Measurements from ENCODE around the gene SLC13A4. TPM values are rescaled to one million over a fixed set of nuclear protein-coding genes. Genes with fewer than 3 reads are reported as not detected.

SLC13A4 gene
- total RNA-seq, 1 experiment from 2014 or later, result not detected

GRCh38 chr7:135692055-135692454 lies 35.9 kb downstream of the SLC13A4 start:
- POLR2A ChIA-PET, result no interaction called here
- BruUV-seq (replicated peaks), result no TSS peak
- ATAC-seq (no peak), DNase-seq (ENCODE audit: low read depth, low spot score) (no peak)
- Histone ChIP-seq H3K4me3 (ENCODE audit: low read depth in 2 of 2, low read length in 2 of 2) (no peak overlapping the region), H3K27me3 (ENCODE audit: control insufficient read depth, insufficient read depth, low read length) (no peaks in the 10 kb centered on the region), H3K9me3 (ENCODE audit: control insufficient read depth, insufficient read depth, low read depth, low read length) (no peaks in the 10 kb centered on the region), H3K4me1 (ENCODE audit: control insufficient read depth, insufficient read depth, low read length) (no peaks in the 10 kb centered on the region), H3K36me3 (ENCODE audit: control insufficient read depth, insufficient read depth, low read length) (no peaks in the 10 kb centered on the region), H3K27ac (ENCODE audit: low read length) (no peak overlapping the region)
- in situ Hi-C loops (cut with HindIII; ENCODE audit: low pct_unique_long_range_greater_than_20kb, low sequenced_read_pairs), result no loop called here
- CTCF ChIA-PET, result no interaction called here
- intact Hi-C loops (cut with micrococcal nuclease; ENCODE audit: unreplicated experiment), result no loop called here
- TF ChIP-seq POLR2AphosphoS5 (IDR thresholded peaks at IDR 0.05; ENCODE audit: low read depth, low read length), result no peak

- Histone ChIP-seq H3K9me3 (ENCODE audit: control insufficient read depth, insufficient read depth, low read depth, low read length) (no peaks in the 10 kb centered on the region), H3K4me1 (ENCODE audit: control insufficient read depth, insufficient read depth, low read length) (no peaks in the 10 kb centered on the region), H3K36me3 (ENCODE audit: control insufficient read depth, insufficient read depth, low read length) (no peaks in the 10 kb centered on the region), H3K4me3 (ENCODE audit: low read depth in 2 of 2, low read length in 2 of 2) (no peak overlapping the region), H3K27me3 (ENCODE audit: control insufficient read depth, insufficient read depth, low read length) (no peaks in the 10 kb centered on the region), H3K27ac (ENCODE audit: low read length) (no peak overlapping the region)
- CTCF ChIA-PET, result no interaction called here
- in situ Hi-C loops (cut with HindIII; ENCODE audit: low pct_unique_long_range_greater_than_20kb, low sequenced_read_pairs) (no loop called here), intact Hi-C loops (cut with micrococcal nuclease; ENCODE audit: unreplicated experiment) (no loop called here)
- POLR2A ChIA-PET, result interaction anchor here (0.6 kb wide), 1 partner anchor 15 kb away, joined by 6 read pairs; no protein-coding TSS in a partner anchor
- BruUV-seq (replicated peaks), result no TSS peak
- TF ChIP-seq POLR2AphosphoS5 (IDR thresholded peaks at IDR 0.05; ENCODE audit: low read depth, low read length) (no peak), REST (IDR thresholded peaks at IDR 0.05; ENCODE audit: insufficient read depth in 1 of 2, low read depth in 2 of 2, low read length in 1 of 2) (no peak), CTCF (IDR thresholded peaks at IDR 0.05) (no peak), TCF7L2 (IDR thresholded peaks at IDR 0.05; ENCODE audit: low read depth, low read length) (no peak), SIN3A (IDR thresholded peaks at IDR 0.05; ENCODE audit: borderline replicate concordance, insufficient read depth, low read depth, low read length) (no peak)
- no peak for ATAC-seq
- no peak for DNase-seq (ENCODE audit: low read depth, low spot score)
These were observed 37.4 kb downstream of the SLC13A4 start for GRCh38 chr7:135690566-135690965.

GRCh38 chr7:135687466-135687865 lies 40.5 kb downstream of the SLC13A4 start:
- intact Hi-C loops (cut with micrococcal nuclease; ENCODE audit: unreplicated experiment), result no loop called here
- ChIA-PET CTCF (no interaction called here), POLR2A (no interaction called here)
- ATAC-seq (no peak), DNase-seq (ENCODE audit: low read depth, low spot score) (no peak)
- in situ Hi-C loops (cut with HindIII; ENCODE audit: low pct_unique_long_range_greater_than_20kb, low sequenced_read_pairs), result no loop called here
- TF ChIP-seq TCF7L2 (IDR thresholded peaks at IDR 0.05; ENCODE audit: low read depth, low read length) (no peak), POLR2AphosphoS5 (IDR thresholded peaks at IDR 0.05; ENCODE audit: low read depth, low read length) (no peak), CTCF (IDR thresholded peaks at IDR 0.05) (no peak), SIN3A (IDR thresholded peaks at IDR 0.05; ENCODE audit: borderline replicate concordance, insufficient read depth, low read depth, low read length) (no peak), REST (IDR thresholded peaks at IDR 0.05; ENCODE audit: insufficient read depth in 1 of 2, low read depth in 2 of 2, low read length in 1 of 2) (no peak)
- Histone ChIP-seq H3K36me3 (ENCODE audit: control insufficient read depth, insufficient read depth, low read length) (no peaks in the 10 kb centered on the region), H3K4me1 (ENCODE audit: control insufficient read depth, insufficient read depth, low read length) (no peaks in the 10 kb centered on the region), H3K27ac (ENCODE audit: low read length) (no peak overlapping the region), H3K27me3 (ENCODE audit: control insufficient read depth, insufficient read depth, low read length) (no peaks in the 10 kb centered on the region), H3K9me3 (ENCODE audit: control insufficient read depth, insufficient read depth, low read depth, low read length) (no peaks in the 10 kb centered on the region), H3K4me3 (ENCODE audit: low read depth in 2 of 2, low read length in 2 of 2) (no peak overlapping the region)
- BruUV-seq (replicated peaks), result no TSS peak
